ENCODE data around the gene AURKAIP1.

The AURKAIP1 gene

DNA sequence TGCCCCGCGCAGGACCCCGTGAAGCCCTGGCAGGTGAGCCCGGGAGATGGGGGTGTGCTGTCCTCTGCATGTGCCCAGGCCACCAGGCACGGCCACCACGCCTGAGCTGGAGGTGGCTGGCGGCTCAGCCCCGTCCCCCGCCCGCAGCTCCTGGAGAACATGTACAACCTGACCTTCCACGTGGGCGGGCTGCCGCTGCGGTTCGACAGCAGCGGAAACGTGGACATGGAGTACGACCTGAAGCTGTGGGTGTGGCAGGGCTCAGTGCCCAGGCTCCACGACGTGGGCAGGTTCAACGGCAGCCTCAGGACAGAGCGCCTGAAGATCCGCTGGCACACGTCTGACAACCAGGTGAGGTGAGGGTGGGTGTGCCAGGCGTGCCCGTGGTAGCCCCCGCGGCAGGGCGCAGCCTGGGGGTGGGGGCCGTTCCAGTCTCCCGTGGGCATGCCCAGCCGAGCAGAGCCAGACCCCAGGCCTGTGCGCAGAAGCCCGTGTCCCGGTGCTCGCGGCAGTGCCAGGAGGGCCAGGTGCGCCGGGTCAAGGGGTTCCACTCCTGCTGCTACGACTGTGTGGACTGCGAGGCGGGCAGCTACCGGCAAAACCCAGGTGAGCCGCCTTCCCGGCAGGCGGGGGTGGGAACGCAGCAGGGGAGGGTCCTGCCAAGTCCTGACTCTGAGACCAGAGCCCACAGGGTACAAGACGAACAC lies 42.1 kb downstream of the AURKAIP1 start:
- ChIA-PET POLR2A (interaction anchor here (0.6 kb wide), 1 partner anchor 24 kb away, joined by 3 read pairs; no protein-coding TSS in a partner anchor), CTCF (interaction anchor here (0.8 to 2.2 kb wide), 2 partner anchors 15 to 39 kb away, joined by 3 to 6 read pairs; no protein-coding TSS in a partner anchor)
- TF ChIP-seq, protein P1, sequence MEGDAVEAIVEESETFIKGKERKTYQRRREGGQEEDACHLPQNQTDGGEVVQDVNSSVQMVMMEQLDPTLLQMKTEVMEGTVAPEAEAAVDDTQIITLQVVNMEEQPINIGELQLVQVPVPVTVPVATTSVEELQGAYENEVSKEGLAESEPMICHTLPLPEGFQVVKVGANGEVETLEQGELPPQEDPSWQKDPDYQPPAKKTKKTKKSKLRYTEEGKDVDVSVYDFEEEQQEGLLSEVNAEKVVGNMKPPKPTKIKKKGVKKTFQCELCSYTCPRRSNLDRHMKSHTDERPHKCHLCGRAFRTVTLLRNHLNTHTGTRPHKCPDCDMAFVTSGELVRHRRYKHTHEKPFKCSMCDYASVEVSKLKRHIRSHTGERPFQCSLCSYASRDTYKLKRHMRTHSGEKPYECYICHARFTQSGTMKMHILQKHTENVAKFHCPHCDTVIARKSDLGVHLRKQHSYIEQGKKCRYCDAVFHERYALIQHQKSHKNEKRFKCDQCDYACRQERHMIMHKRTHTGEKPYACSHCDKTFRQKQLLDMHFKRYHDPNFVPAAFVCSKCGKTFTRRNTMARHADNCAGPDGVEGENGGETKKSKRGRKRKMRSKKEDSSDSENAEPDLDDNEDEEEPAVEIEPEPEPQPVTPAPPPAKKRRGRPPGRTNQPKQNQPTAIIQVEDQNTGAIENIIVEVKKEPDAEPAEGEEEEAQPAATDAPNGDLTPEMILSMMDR (IDR thresholded peaks at IDR 0.05; ENCODE audit: insufficient read depth, low read length, missing control alignments): no peak
- no peak for DNase-seq (ENCODE audit: low read depth, low spot score)
- no peak overlapping the region for H3K4me3 ChIP-seq (ENCODE audit: low read depth, low read length)

DNA sequence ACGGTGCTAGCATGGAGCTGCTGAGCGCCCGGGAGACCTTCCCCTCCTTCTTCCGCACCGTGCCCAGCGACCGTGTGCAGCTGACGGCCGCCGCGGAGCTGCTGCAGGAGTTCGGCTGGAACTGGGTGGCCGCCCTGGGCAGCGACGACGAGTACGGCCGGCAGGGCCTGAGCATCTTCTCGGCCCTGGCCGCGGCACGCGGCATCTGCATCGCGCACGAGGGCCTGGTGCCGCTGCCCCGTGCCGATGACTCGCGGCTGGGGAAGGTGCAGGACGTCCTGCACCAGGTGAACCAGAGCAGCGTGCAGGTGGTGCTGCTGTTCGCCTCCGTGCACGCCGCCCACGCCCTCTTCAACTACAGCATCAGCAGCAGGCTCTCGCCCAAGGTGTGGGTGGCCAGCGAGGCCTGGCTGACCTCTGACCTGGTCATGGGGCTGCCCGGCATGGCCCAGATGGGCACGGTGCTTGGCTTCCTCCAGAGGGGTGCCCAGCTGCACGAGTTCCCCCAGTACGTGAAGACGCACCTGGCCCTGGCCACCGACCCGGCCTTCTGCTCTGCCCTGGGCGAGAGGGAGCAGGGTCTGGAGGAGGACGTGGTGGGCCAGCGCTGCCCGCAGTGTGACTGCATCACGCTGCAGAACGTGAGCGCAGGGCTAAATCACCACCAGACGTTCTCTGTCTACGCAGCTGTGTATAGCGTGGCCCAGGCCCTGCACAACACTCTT lies 42.8 kb downstream of the AURKAIP1 start:
- TF ChIP-seq, protein P1 (IDR thresholded peaks at IDR 0.05; ENCODE audit: insufficient read depth, low read length, missing control alignments): no peak
- DNase-seq (ENCODE audit: low read depth, low spot score): no peak
- H3K4me3 ChIP-seq (ENCODE audit: low read depth, low read length): no peak overlapping the region
- ChIA-PET CTCF (interaction anchor here (0.8 to 2.2 kb wide), 2 partner anchors 16 to 39 kb away, joined by 3 to 6 read pairs; no protein-coding TSS in a partner anchor), POLR2A (interaction anchor here (0.6 kb wide), 1 partner anchor 23 kb away, joined by 3 read pairs; no protein-coding TSS in a partner anchor)

DNA sequence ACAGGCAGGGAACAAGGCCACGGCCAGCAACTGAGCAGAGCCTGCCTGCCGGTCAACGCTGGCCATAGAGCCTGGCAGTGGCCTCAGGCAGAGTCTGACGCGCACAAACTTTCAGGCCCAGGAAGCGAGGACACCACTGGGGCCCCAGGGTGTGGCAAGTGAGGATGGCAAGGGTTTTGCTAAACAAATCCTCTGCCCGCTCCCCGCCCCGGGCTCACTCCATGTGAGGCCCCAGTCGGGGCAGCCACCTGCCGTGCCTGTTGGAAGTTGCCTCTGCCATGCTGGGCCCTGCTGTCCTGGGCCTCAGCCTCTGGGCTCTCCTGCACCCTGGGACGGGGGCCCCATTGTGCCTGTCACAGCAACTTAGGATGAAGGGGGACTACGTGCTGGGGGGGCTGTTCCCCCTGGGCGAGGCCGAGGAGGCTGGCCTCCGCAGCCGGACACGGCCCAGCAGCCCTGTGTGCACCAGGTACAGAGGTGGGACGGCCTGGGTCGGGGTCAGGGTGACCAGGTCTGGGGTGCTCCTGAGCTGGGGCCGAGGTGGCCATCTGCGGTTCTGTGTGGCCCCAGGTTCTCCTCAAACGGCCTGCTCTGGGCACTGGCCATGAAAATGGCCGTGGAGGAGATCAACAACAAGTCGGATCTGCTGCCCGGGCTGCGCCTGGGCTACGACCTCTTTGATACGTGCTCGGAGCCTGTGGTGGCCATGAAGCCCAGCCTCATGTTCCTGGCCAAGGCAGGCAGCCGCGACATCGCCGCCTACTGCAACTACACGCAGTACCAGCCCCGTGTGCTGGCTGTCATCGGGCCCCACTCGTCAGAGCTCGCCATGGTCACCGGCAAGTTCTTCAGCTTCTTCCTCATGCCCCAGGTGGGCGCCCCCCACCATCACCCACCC lies 43.7 kb downstream of the AURKAIP1 start, which contains the start of gene TAS1R3:
Gene TAS1R3, plus strand, starts transcription at position 213 of the 898 bp plus-strand sequence. Its CDS starts 66 bp downstream, at position 279.
- TF ChIP-seq, protein P1 (IDR thresholded peaks at IDR 0.05; ENCODE audit: insufficient read depth, low read length, missing control alignments): no peak
- ChIA-PET POLR2A (interaction anchor here (1.3 kb wide), 1 partner anchor 8 kb away, joined by 3 read pairs; no protein-coding TSS in a partner anchor), CTCF (interaction anchor here (1.1 to 2.2 kb wide), 2 partner anchors 17 to 41 kb away, joined by 4 to 6 read pairs; no protein-coding TSS in a partner anchor)
- H3K4me3 ChIP-seq (ENCODE audit: low read depth, low read length): no peak within 1 kb of the TSS
- DNase-seq (ENCODE audit: low read depth, low spot score): no peak

DNA sequence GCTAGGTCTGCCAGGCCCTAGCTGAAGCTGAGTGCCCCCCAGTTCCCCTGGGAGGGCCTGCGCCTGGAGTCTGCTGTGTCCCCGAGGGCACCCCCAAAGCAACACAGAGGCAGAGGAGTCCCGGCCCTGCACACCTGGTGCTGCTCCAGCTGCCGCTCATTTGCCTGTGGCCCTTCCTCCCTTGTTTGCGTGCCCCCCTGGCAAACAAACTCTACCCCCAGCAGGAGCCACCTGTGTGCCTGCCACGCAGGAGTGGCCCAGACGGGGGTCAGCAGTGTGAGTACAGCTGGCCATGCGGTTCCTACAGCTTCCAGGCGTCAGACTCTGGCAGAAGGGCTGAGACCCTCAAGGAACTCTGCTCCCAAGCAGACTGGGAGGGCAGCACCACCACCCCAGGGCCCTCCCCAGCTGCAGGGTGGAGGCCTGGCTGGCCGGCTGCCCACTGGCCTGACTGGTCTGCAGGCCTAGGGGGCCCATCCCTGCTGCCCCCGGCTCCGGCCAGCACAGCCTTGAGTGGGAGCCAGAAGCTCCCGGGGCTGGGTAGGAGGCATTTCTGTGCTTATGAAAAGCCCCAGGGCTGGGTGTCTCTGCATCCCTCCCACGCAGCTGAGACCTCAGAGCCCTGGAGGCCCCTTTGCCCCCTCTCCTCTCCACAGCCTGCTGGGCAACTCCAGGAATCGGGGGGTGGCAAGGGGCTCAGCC lies 44.5 kb downstream of the AURKAIP1 start:
- H3K4me3 ChIP-seq (ENCODE audit: low read depth, low read length): no peak overlapping the region
- ChIA-PET POLR2A (interaction anchor here (1.3 kb wide), 1 partner anchor 9 kb away, joined by 3 read pairs; no protein-coding TSS in a partner anchor), CTCF (interaction anchor here (0.6 to 2.2 kb wide), 4 partner anchors 15 to 44 kb away, joined by 3 to 6 read pairs (median 4); no protein-coding TSS in a partner anchor)
- TF ChIP-seq, protein P1 (IDR thresholded peaks at IDR 0.05; ENCODE audit: insufficient read depth, low read length, missing control alignments): no peak
- no peak for DNase-seq (ENCODE audit: low read depth, low spot score)

DNA sequence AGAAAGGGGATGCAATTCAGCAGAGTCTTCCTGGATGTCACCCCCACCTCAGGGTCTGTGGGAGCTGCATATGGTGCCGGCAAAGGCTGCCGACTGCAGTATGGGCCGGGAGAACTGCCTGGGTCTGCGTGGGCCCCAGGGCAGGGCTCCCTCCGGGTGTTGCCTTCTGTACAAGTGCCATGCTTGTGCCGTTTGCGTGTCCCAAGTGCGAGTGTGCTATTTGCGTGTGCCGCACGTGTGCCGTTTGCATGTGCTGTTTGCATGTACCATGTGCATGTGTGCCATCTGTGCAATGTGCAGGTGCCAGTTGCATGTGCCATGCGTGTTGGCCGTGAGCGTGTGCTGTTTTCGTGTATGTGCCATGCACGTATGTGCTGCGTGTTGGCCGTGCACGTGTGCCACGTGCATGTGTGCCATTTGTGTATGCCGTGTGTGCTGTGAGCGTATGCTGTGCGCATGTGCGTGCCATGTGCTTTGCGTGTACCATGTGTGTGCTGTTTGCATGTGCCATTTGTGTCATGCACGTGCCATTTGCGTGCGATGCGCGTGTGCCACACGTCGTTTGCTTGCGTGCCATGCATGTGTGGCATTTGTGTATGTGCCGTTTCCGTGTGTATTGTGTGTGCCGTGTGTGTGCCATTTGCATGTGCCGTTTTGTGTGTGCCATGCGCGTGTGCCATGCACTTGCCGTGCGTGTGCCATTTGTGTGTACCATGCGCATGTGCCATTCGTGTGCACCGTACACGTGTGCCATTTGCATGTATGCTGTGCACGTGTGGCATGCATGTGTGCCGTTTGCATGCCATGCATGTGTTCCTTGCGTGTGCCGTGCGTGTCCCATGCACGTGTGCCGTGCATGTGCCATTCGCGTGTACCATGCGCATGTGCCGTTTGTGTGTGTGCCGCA lies 45.5 kb downstream of the AURKAIP1 start:
- DNase-seq (ENCODE audit: low read depth, low spot score): no peak
- ChIA-PET CTCF (interaction anchor here (1.1 kb wide), 1 partner anchor 45 kb away, joined by 3 read pairs; no protein-coding TSS in a partner anchor), POLR2A (interaction anchor here (1.3 kb wide), 1 partner anchor 10 kb away, joined by 3 read pairs; no protein-coding TSS in a partner anchor)

More for the DNA sequence above, 45.5 kb downstream of the AURKAIP1 start:
- TF ChIP-seq, protein P1 (IDR thresholded peaks at IDR 0.05; ENCODE audit: insufficient read depth, low read length, missing control alignments): no peak
- H3K4me3 ChIP-seq (ENCODE audit: low read depth, low read length): no peak overlapping the region
